Measurements from ENCODE around the gene LRRN1. TPM values are rescaled to one million over a fixed set of nuclear protein-coding genes. Genes with fewer than 3 reads are reported as not detected.

Gene LRRN1
- total and polyA plus RNA-seq, 2 of the 4 experiments (the other 2 are of a cell fraction) = 0.18 to 0.41 TPM

DNA sequence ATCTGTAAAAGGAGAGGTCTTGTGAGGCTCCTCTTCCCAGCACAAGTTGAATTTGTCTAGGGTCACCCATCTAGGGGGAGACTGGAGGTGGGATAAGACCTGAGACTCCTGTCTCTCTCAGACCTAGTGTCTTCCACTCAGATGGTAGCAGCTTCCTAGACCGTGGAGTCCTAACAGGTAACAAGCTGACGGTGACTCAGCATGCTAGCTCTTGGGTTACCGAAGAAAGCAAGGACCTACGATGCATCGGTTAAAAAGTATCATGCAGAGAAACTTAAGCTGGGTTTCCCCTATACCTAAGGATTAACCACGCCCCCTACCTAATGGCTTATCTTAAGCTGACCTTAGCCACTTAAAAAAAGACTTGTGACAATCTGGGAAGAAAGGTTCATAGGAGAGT, 7.6 kb downstream of the LRRN1 start:
- Histone ChIP-seq H2AK5ac (ENCODE audit: low read depth, low read length) (no peak overlapping the region), H2BK15ac (ENCODE audit: low read depth, low read length) (no peak overlapping the region), H4K20me1 (ENCODE audit: insufficient read depth, low read length) (no peaks in the 10 kb centered on the region), H3K36me3 (ENCODE audit: control insufficient read depth, insufficient read depth, low read length) (no peaks in the 10 kb centered on the region), H2BK20ac (ENCODE audit: low read depth, low read length) (no peak overlapping the region), H2BK120ac (ENCODE audit: low read depth, low read length) (no peak overlapping the region), H4K8ac (ENCODE audit: low read depth in 2 of 2, low read length in 2 of 2) (no peak overlapping the region), H3K23ac (ENCODE audit: low read depth, low read length) (no peak overlapping the region), H2BK5ac (ENCODE audit: low read depth, low read length, poor library complexity, severe bottlenecking) (no peak overlapping the region), H2AFZ (replicated peaks; ENCODE audit: low read length, poor library complexity) (no peak overlapping the region), H3K18ac (ENCODE audit: low read depth, low read length) (no peak overlapping the region), H3K9ac (ENCODE audit: low read depth, low read length) (no peak overlapping the region), H3K56ac (ENCODE audit: extremely low read depth, insufficient read depth, low read length) (no peak overlapping the region), H3K27ac (ENCODE audit: insufficient read depth, low read length) (no peak overlapping the region), H3K9me1 (ENCODE audit: insufficient read depth, low read length) (no peaks in the 10 kb centered on the region), H4K91ac (ENCODE audit: insufficient read depth, low read depth, low read length) (no peak overlapping the region), H3K4me3 (ENCODE audit: insufficient read depth, low read depth, low read length) (no peak overlapping the region), H3K4me1 (ENCODE audit: control insufficient read depth, insufficient read depth, low read length) (no peaks in the 10 kb centered on the region), H3K14ac (replicated peaks; ENCODE audit: low read depth, low read length) (no peak overlapping the region), H3K79me1 (ENCODE audit: low read depth in 1 of 2, low read length in 2 of 2) (no peaks in the 10 kb centered on the region), H3K4ac (ENCODE audit: low read depth, low read length) (no peak overlapping the region), H2AK9ac (replicated peaks; ENCODE audit: low read depth, low read length, poor library complexity) (no peak overlapping the region), H3K9me3 (ENCODE audit: control insufficient read depth, insufficient read depth, low read length) (peaks cover 13% of the 10 kb centered on the region), H3K4me2 (ENCODE audit: low read depth, low read length) (no peak overlapping the region), H3K27me3 (ENCODE audit: control insufficient read depth, insufficient read depth, low read length) (no peaks in the 10 kb centered on the region), H4K5ac (ENCODE audit: low read depth, low read length) (no peak overlapping the region)
- ATAC-seq (ENCODE audit: low read depth) (no peak), DNase-seq (no peak)
- WGBS, 2 experiments (ENCODE audit: extremely low coverage in 2 of 2, insufficient read length in 1 of 2) = no CpG with 5 or more reads among the region's 6 CpGs
- BruUV-seq (replicated peaks) = no TSS peak
- in situ Hi-C loops (cut with MboI; ENCODE audit: low sequenced_read_pairs) (no loop called here), intact Hi-C loops (cut with micrococcal nuclease) (no loop called here), dilution Hi-C loops (cut with HindIII; ENCODE audit: low sequenced_read_pairs, unreplicated experiment) (no loop called here)
- ChIA-PET CTCF (no interaction called here), POLR2A (ENCODE audit: unreplicated experiment) (no interaction called here)
- TF ChIP-seq RAD21 (IDR thresholded peaks at IDR 0.05; ENCODE audit: low read length) (no peak), CEBPB (IDR thresholded peaks at IDR 0.05; ENCODE audit: low read depth, low read length) (no peak), BHLHE40 (IDR thresholded peaks at IDR 0.05; ENCODE audit: low read depth, low read length) (no peak), SMC3 (IDR thresholded peaks at IDR 0.05; ENCODE audit: low read depth, low read length) (no peak), RCOR1 (IDR thresholded peaks at IDR 0.05; ENCODE audit: insufficient replicate concordance, low read length) (no peak), POLR2A (IDR thresholded peaks at IDR 0.05; ENCODE audit: low read depth, low read length) (no peak), CHD1 (IDR thresholded peaks at IDR 0.05; ENCODE audit: low read depth, low read length) (no peak), MAZ (IDR thresholded peaks at IDR 0.05; ENCODE audit: borderline replicate concordance, low read depth, low read length) (no peak), FOS (IDR thresholded peaks at IDR 0.05; ENCODE audit: low read depth, low read length) (no peak), NFE2L2 (IDR thresholded peaks at IDR 0.05; ENCODE audit: low read depth, low read length) (no peak), USF2 (IDR thresholded peaks at IDR 0.05; ENCODE audit: low read depth, low read length) (no peak), RFX5 (IDR thresholded peaks at IDR 0.05; ENCODE audit: low read depth, low read length) (no peak), MAFK (IDR thresholded peaks at IDR 0.05; ENCODE audit: low read depth, low read length) (no peak), MXI1 (IDR thresholded peaks at IDR 0.05; ENCODE audit: borderline replicate concordance, low read depth, low read length) (no peak)
- TF ChIP-seq, protein P1, sequence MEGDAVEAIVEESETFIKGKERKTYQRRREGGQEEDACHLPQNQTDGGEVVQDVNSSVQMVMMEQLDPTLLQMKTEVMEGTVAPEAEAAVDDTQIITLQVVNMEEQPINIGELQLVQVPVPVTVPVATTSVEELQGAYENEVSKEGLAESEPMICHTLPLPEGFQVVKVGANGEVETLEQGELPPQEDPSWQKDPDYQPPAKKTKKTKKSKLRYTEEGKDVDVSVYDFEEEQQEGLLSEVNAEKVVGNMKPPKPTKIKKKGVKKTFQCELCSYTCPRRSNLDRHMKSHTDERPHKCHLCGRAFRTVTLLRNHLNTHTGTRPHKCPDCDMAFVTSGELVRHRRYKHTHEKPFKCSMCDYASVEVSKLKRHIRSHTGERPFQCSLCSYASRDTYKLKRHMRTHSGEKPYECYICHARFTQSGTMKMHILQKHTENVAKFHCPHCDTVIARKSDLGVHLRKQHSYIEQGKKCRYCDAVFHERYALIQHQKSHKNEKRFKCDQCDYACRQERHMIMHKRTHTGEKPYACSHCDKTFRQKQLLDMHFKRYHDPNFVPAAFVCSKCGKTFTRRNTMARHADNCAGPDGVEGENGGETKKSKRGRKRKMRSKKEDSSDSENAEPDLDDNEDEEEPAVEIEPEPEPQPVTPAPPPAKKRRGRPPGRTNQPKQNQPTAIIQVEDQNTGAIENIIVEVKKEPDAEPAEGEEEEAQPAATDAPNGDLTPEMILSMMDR (conservative IDR thresholded peaks at IDR 0.05; ENCODE audit: low read depth, low read length) = no peak
- TF ChIP-seq, protein P2, sequence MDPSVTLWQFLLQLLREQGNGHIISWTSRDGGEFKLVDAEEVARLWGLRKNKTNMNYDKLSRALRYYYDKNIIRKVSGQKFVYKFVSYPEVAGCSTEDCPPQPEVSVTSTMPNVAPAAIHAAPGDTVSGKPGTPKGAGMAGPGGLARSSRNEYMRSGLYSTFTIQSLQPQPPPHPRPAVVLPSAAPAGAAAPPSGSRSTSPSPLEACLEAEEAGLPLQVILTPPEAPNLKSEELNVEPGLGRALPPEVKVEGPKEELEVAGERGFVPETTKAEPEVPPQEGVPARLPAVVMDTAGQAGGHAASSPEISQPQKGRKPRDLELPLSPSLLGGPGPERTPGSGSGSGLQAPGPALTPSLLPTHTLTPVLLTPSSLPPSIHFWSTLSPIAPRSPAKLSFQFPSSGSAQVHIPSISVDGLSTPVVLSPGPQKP (IDR thresholded peaks at IDR 0.05; ENCODE audit: borderline replicate concordance, low read depth, low read length) = no peak

All from IMR-90 (cell line).